Stomach (tissue), 9 donors: Measurements from ENCODE around the gene TSPAN15. TPM values are rescaled to one million over a fixed set of nuclear protein-coding genes. Genes with fewer than 3 reads are reported as not detected.
A peak's percentile ranks its signal among the peaks of the same experiment; 100 is the strongest.

Experiments
- DNase-seq, 2 donors: peaks; one replicate each; pipeline versions ENCODE4 v3.0.0 to v3.0.0-alpha.2; 2013 to 2019
- H3K27ac ChIP-seq, 5 donors: fragments of 200-600 bp in 4 of 5; sonication (generic) in 4 of 5; one replicate each; pipeline ENCODE4 v1.5.1; 2013 to 2019; ENCODE audit warnings: mild to moderate bottlenecking in 1 of 5, moderate library complexity in 1 of 5
- H3K27me3 ChIP-seq, 3 donors: fragments of 200-600 bp; sonication (generic); one replicate each; pipeline ENCODE4 v1.5.1; 2017 to 2019; ENCODE audit warnings: mixed run types in 1 of 3
- H3K36me3 ChIP-seq, 4 donors: fragments of 200-600 bp; sonication (generic); 1 replicate in 3 of 4; 2 replicates in 1 of 4; pipeline ENCODE4 v1.5.1; 2016 to 2019
- H3K4me1 ChIP-seq, 4 donors: fragments of 200-600 bp; sonication (generic); one replicate each; pipeline ENCODE4 v1.5.1; 2016 to 2019
- H3K4me3 ChIP-seq, 4 donors: fragments of 200-600 bp; sonication (generic) in 3 of 4; one replicate each; pipeline ENCODE4 v1.5.1; 2016 to 2019; ENCODE audit warnings: mild to moderate bottlenecking in 1 of 4
- H3K9me3 ChIP-seq, 4 donors: fragments of 200-600 bp; sonication (generic); one replicate each; pipeline ENCODE4 v1.5.1; 2016 to 2019
- EP300 ChIP-seq: sonication (generic); formaldehyde crosslinking; IDR thresholded peaks from one replicate; pipeline ENCODE4 v1.6.1; 2017; ENCODE audit warnings: antibody characterized with exemption
- POLR2A ChIP-seq, 4 donors: fragments of 450-650 bp; IDR thresholded peaks; one replicate each; pipeline ENCODE4 v1.6.1; 2016; ENCODE audit warnings: antibody characterized with exemption in 4 of 4, control low read depth in 2 of 4, mild to moderate bottlenecking in 1 of 4, moderate library complexity in 1 of 4
- POLR2AphosphoS5 ChIP-seq, 3 donors: sonication (generic); formaldehyde crosslinking; IDR thresholded peaks; one replicate each; pipeline ENCODE4 v1.6.1; 2016; ENCODE audit warnings: antibody characterized with exemption in 3 of 3
- WGBS, 5 donors: extraction: QIAGEN DNeasy Blood & Tissue Kit in 3 of 5; methylation state at CpG; one replicate each; pipeline versions ENCODE4 v1.1.5 to v1.1.7; 2013 to 2018; 5-methylcytosine and 5-hydroxymethylcytosine counted together
- intact Hi-C: fragments of 100-400 bp; cut with DNase I; formaldehyde crosslinking; loops from one replicate; pipeline ENCODE4 v1.15.1; 2023; ENCODE audit warnings: low total_unique reads
- polyA plus RNA-seq, 3 donors: library from polyadenylated mRNA; stranded (reverse); fragments of 200-250 nt; gene quantifications; one replicate each; pipeline ENCODE4 v1.2.3, GENCODE V29; 2013
- total RNA-seq, 5 donors: library from RNA; depleted of rRNA; stranded (reverse); fragments of >200 nt; gene quantifications; one replicate each; pipeline versions ENCODE4 v1.1.0 to v1.2.3, GENCODE V29; 2014 to 2016
- TF ChIP-seq, protein P1 (sequence below), 7 experiments: fragments of 450-650 bp in 4 of 7; fragments of 200-600 bp in 3 of 7; sonication (generic) in 3 of 7; IDR thresholded peaks; one replicate each; pipeline ENCODE4 v1.5.1; 2016 to 2019; ENCODE audit warnings: antibody characterized with exemption in 7 of 7, control low read depth in 2 of 7, mild to moderate bottlenecking in 1 of 7
- donor health status: healthy with polysubstance abuse.
- donor health status: Bipolar disorder and iron deficiency.
- donor health status: healthy.

The TSPAN15 gene
- total and polyA plus RNA-seq, 8 donors: 23.5 to 153 (median 74.5) TPM

DNA sequence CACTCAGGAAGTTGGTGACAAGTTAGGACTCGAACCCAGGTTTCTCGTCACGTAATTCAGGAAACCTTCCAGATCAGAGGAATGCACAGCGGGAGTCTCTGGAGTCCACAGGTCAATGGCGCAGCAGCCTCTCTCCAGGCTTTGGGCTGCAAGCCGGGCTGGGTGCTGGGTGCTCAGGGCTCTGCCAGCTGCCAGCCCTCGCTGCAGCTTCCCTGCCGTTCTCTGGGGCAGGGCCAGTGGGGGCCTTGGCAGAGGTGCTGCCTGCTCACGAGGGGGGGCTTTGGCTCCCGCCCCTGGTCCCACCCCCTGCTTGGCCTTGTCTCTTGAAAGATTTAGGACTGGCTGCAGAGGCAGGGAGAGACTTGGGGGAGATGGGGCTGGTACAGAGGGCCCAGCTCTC, 34.6 kb upstream of the TSPAN15 start, which contains the start of gene TACR2:
TACR2 (minus strand) TSS at position 224 of the 400 bp plus-strand sequence. CDS start 595 bp downstream, outside the sequence.
- intact Hi-C loops: no loop called here
- WGBS, 5 donors: 55 to 71% (median 65%) methylated on average over 7 to 10 of the region's 10 CpGs
- peaks cover 16 to 57% (median 27%) of the 10 kb centered on the region in 4 donors for H3K4me1 ChIP-seq
- no peaks in the 10 kb centered on the region for H3K27me3 ChIP-seq
- H3K4me3 ChIP-seq: peak within 1 kb of the TSS in 3 of 4 donors; percentile 33 to 41 (median 40)
- H3K36me3 ChIP-seq: no peaks in the 10 kb centered on the region
- no peak for DNase-seq
- H3K9me3 ChIP-seq: no peaks in the 10 kb centered on the region
- TF ChIP-seq EP300 (no peak), POLR2A (IDR thresholded peaks at IDR 0.05) (no peak), POLR2AphosphoS5 (IDR thresholded peaks at IDR 0.05) (peak in 2 of 3 donors; percentile 37 to 50)
- TF ChIP-seq, protein P1, sequence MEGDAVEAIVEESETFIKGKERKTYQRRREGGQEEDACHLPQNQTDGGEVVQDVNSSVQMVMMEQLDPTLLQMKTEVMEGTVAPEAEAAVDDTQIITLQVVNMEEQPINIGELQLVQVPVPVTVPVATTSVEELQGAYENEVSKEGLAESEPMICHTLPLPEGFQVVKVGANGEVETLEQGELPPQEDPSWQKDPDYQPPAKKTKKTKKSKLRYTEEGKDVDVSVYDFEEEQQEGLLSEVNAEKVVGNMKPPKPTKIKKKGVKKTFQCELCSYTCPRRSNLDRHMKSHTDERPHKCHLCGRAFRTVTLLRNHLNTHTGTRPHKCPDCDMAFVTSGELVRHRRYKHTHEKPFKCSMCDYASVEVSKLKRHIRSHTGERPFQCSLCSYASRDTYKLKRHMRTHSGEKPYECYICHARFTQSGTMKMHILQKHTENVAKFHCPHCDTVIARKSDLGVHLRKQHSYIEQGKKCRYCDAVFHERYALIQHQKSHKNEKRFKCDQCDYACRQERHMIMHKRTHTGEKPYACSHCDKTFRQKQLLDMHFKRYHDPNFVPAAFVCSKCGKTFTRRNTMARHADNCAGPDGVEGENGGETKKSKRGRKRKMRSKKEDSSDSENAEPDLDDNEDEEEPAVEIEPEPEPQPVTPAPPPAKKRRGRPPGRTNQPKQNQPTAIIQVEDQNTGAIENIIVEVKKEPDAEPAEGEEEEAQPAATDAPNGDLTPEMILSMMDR (IDR thresholded peaks at IDR 0.05): no peak
- H3K27ac ChIP-seq: peak within 1 kb of the TSS in 4 of 5 donors; percentile 42 to 84 (median 74)

DNA sequence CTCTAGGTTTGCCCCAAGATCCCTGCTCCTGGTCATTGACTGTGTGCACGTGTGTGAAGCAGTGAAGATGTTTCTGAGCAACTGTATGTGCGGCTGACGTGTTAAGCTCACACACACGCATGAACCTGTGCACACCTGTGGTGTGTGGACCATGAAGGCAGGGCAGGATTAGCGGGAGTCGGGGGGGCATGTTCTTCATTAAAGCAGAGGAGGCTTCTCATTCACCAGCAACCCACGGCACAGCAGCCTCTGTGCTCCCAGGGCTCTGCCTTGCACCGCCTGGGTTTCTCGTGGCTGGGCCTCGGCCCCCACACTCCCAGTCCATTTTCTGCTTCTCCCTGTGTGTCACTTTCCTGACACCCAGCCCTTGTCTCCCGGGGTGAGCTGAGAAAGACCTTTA, 33.7 kb upstream of the TSPAN15 start:
- Histone ChIP-seq H3K36me3 (no peaks in the 10 kb centered on the region), H3K4me3 (peak overlapping the region in 3 of 4 donors; percentile 17 to 40 (median 33)), H3K9me3 (no peaks in the 10 kb centered on the region), H3K27ac (peak overlapping the region in 4 of 5 donors; percentile 42 to 84 (median 74)), H3K27me3 (no peaks in the 10 kb centered on the region), H3K4me1 (peaks cover 16 to 62% (median 33%) of the 10 kb centered on the region in 4 donors)
- intact Hi-C loops: no loop called here
- no peak for TF ChIP-seq POLR2A (IDR thresholded peaks at IDR 0.05)
- no peak for TF ChIP-seq POLR2AphosphoS5 (IDR thresholded peaks at IDR 0.05)
- TF ChIP-seq, protein P1 (IDR thresholded peaks at IDR 0.05): no peak
- no peak for TF ChIP-seq EP300
- DNase-seq: no peak
- WGBS, 5 donors: 65 to 74% (median 73%) methylated on average over 11 of the region's 11 CpGs

DNA sequence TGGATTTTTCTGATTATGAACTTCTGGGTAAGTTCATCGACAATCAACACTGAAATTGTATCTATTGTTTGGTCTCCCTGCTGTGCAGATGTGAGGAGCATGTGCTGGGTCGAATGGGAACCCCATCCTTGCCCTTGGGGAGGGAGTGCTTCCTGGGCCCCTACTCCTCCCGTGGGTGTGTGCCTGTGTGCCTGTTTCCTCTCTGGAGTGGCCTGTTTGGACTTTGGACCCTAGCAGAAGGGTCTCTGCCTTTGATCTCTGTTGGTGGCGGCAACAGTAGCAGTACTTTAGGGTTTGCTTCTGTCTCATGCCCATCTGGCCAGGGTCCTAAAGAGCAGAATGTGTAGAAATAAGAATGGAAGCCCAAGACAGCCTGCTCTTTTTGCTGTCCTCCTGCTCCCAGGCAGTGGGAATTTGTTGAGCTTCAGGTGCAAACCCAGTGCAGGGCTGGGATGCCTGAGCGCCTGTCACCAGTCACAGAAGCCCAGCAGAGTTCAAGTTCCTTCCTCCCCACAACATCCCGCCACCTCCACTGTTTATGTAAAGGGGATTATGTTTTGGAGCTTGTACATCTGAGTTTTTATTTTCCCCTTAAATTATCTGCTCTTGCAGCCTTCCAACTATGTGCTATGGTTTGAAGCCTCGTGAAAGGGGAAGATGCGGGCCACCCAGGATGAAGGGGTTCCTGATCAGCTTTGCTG, 33.1 kb upstream of the TSPAN15 start:
- Histone ChIP-seq H3K27me3 (no peaks in the 10 kb centered on the region), H3K36me3 (no peaks in the 10 kb centered on the region), H3K4me1 (peaks cover 11 to 59% (median 31%) of the 10 kb centered on the region in 4 donors), H3K9me3 (no peaks in the 10 kb centered on the region), H3K4me3 (peak overlapping the region in 3 of 4 donors; percentile 17 to 40 (median 33)), H3K27ac (peak overlapping the region in 4 of 5 donors; percentile 42 to 84 (median 74))
- intact Hi-C loops: no loop called here
- peak in 1 of 2 donors; percentile 72 for DNase-seq
- WGBS, 5 donors: 50 to 62% (median 54%) methylated on average over 8 of the region's 8 CpGs
- TF ChIP-seq, protein P1 (IDR thresholded peaks at IDR 0.05): no peak
- TF ChIP-seq POLR2A (IDR thresholded peaks at IDR 0.05): no peak
- TF ChIP-seq EP300: no peak
- TF ChIP-seq POLR2AphosphoS5 (IDR thresholded peaks at IDR 0.05): no peak

DNA sequence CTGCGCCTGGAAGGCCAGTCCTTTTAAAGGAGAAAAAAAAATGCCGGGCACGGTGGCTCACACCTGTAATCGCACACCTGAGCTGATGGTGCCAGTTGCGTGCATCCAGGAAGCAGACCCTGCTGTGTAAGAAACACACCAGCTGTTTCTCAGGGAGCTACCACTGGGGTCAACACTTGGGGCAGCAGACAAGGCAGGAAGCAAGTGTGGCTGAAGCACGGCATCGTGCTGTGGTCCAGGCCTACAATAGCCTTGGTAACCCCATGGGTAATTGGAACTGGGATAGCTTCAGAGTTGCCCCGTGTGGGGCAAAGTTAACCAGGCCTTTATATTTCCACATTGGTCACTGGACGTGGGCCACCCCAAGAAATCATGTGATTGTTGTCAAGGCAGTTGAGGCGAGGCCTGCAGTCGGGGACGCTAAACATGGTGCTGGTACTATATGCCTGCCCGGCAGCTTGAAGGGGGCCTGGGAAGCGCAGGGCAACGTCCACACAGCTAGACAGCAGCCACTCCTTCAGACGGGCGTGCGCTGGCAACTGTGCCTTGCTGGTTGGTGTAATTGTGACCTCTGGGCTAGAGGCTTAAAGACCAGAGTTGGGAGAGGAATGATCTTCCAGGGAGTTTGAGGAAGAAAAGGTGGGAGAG, 32.0 kb upstream of the TSPAN15 start:
- H3K27ac ChIP-seq: peak overlapping the region in 3 of 5 donors; percentile 66 to 84 (median 81)
- H3K4me3 ChIP-seq: no peak overlapping the region
- H3K9me3 ChIP-seq: no peaks in the 10 kb centered on the region

More for the DNA sequence above, 32.0 kb upstream of the TSPAN15 start:
- 84 to 92% (median 90%) methylated on average over 16 to 18 of the region's 18 CpGs for WGBS, 5 donors
- no peak for DNase-seq
- no peaks in the 10 kb centered on the region for H3K36me3 ChIP-seq
- no peaks in the 10 kb centered on the region for H3K27me3 ChIP-seq
- intact Hi-C loops: no loop called here
- H3K4me1 ChIP-seq: peaks cover 7 to 62% (median 33%) of the 10 kb centered on the region in 4 donors
- TF ChIP-seq POLR2AphosphoS5 (IDR thresholded peaks at IDR 0.05) (no peak), EP300 (no peak), POLR2A (IDR thresholded peaks at IDR 0.05) (no peak)
- TF ChIP-seq, protein P1 (IDR thresholded peaks at IDR 0.05): no peak
